ENCODE data around the gene HS1BP3. TPM values are rescaled to one million over a fixed set of nuclear protein-coding genes. Genes with fewer than 3 reads are reported as not detected.

Gene HS1BP3
- total and polyA plus RNA-seq, 2 experiments from 2014 or later: 10.5 to 10.6 TPM

DNA sequence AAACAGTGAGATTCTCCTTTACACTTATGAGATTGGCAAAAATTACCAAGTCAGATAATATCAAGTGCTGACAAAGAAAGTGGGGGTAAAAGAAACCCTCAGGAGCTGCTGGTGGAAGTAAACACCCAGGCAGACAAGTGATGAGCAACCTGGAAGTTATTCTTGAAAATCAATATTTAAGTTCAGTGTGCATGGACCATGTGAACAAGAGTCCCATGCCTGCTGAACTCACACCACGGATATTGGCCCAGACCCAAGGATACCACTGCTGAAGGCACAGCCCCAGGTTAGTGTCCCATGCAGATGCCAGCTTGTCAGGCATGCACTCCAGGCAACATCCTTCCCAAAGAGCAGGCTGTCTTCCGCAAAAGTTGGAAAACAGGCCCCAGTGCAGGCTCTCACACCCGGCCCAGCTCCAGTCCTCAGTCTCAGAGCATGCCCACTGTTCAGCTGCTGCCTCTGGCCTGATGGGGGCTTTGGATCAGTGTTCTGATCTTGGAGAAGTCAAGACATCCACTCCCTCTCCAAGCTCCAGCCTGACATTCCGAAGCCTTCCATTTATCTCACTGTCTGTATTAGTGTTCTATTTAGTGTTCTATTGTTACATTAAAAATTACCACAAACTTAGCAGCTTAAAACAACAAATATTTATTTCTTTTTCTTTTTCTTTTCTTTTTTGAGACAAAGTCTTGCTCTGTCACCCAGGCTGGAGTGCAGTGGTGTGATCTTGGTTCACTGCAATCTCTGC lies 70.0 kb downstream of the HS1BP3 start:
- peaks cover 42% of the 10 kb centered on the region for H3K4me1 ChIP-seq (ENCODE audit: insufficient read depth)
- no peak overlapping the region for H3K4me2 ChIP-seq (ENCODE audit: unreplicated experiment)
- no peak overlapping the region for H2AFZ ChIP-seq
- no peaks in the 10 kb centered on the region for H3K36me3 ChIP-seq (ENCODE audit: low read depth)
- no peaks in the 10 kb centered on the region for H3K9me2 ChIP-seq (ENCODE audit: insufficient read depth)
- no peak overlapping the region for H3K27ac ChIP-seq
- no peaks in the 10 kb centered on the region for H3K27me3 ChIP-seq (replicated peaks; ENCODE audit: insufficient read depth)
- DNase-seq: no peak
- peaks cover 34% of the 10 kb centered on the region for H3F3A ChIP-seq (ENCODE audit: insufficient read depth)
- 94 to 97% methylated on average over 4 of the region's 4 CpGs for WGBS, 2 experiments (ENCODE audit: low coverage in 1 of 2, low lambda C conversion rate in 2 of 2, missing lambda C conversion rate in 2 of 2)
- H3K9ac ChIP-seq: no peak overlapping the region
- TF ChIP-seq EZH2phosphoT487 (IDR thresholded peaks at IDR 0.05; ENCODE audit: insufficient read depth, low read depth) (no peak), EZH2 (IDR thresholded peaks at IDR 0.05; ENCODE audit: insufficient read depth, poor library complexity, severe bottlenecking) (no peak)
- in situ Hi-C loops (cut with MboI): no loop called here
- H3K4me3 ChIP-seq: no peak overlapping the region
- H3K9me3 ChIP-seq (ENCODE audit: low read depth): no peaks in the 10 kb centered on the region
- H3K79me2 ChIP-seq (ENCODE audit: insufficient read depth): no peaks in the 10 kb centered on the region
- H4K20me1 ChIP-seq (ENCODE audit: insufficient read depth): no peaks in the 10 kb centered on the region

- Histone ChIP-seq H4K20me1 (ENCODE audit: insufficient read depth) (no peaks in the 10 kb centered on the region), H3K9me2 (ENCODE audit: insufficient read depth) (no peaks in the 10 kb centered on the region), H3K79me2 (ENCODE audit: insufficient read depth) (no peaks in the 10 kb centered on the region), H3K4me2 (ENCODE audit: unreplicated experiment) (no peak overlapping the region), H3K9ac (no peak overlapping the region), H3F3A (ENCODE audit: insufficient read depth) (peaks cover 29% of the 10 kb centered on the region), H2AFZ (no peak overlapping the region), H3K36me3 (ENCODE audit: low read depth) (no peaks in the 10 kb centered on the region), H3K9me3 (ENCODE audit: low read depth) (no peaks in the 10 kb centered on the region), H3K27me3 (replicated peaks; ENCODE audit: insufficient read depth) (no peaks in the 10 kb centered on the region), H3K4me1 (ENCODE audit: insufficient read depth) (peaks cover 39% of the 10 kb centered on the region), H3K27ac (peak overlapping the region; percentile 34; the same call in 1 of the 2 replicates), H3K4me3 (no peak overlapping the region)
- TF ChIP-seq EZH2phosphoT487 (IDR thresholded peaks at IDR 0.05; ENCODE audit: insufficient read depth, low read depth) (no peak), EZH2 (IDR thresholded peaks at IDR 0.05; ENCODE audit: insufficient read depth, poor library complexity, severe bottlenecking) (no peak)
- DNase-seq: no peak
- 50 to 58% methylated on average over 1 of the region's 1 CpG for WGBS, 2 experiments (ENCODE audit: low coverage in 1 of 2, low lambda C conversion rate in 2 of 2, missing lambda C conversion rate in 2 of 2)
- in situ Hi-C loops (cut with MboI): no loop called here
Measured at GRCh38 chr2:20579866-20580265, 71.0 kb downstream of the HS1BP3 start.

GRCh38 chr2:20578895-20579825 lies 71.7 kb downstream of the HS1BP3 start:
- Histone ChIP-seq H3K9ac (peak overlapping the region; percentile 29), H3K9me2 (ENCODE audit: insufficient read depth) (no peaks in the 10 kb centered on the region), H3K9me3 (ENCODE audit: low read depth) (no peaks in the 10 kb centered on the region), H2AFZ (0 out of 2 replicates have a peak overlapping the region, but pooled peaks have one; percentile 28), H3K4me3 (no peak overlapping the region), H3K27ac (peak overlapping the region; percentile 52), H4K20me1 (ENCODE audit: insufficient read depth) (no peaks in the 10 kb centered on the region), H3K36me3 (ENCODE audit: low read depth) (no peaks in the 10 kb centered on the region), H3K27me3 (replicated peaks; ENCODE audit: insufficient read depth) (no peaks in the 10 kb centered on the region), H3K4me1 (ENCODE audit: insufficient read depth) (peaks cover 33% of the 10 kb centered on the region), H3K4me2 (ENCODE audit: unreplicated experiment) (peak overlapping the region; percentile 56), H3F3A (ENCODE audit: insufficient read depth) (peaks cover 31% of the 10 kb centered on the region), H3K79me2 (ENCODE audit: insufficient read depth) (no peaks in the 10 kb centered on the region)
- in situ Hi-C loops (cut with MboI): no loop called here
- TF ChIP-seq EZH2phosphoT487 (IDR thresholded peaks at IDR 0.05; ENCODE audit: insufficient read depth, low read depth) (no peak), EZH2 (IDR thresholded peaks at IDR 0.05; ENCODE audit: insufficient read depth, poor library complexity, severe bottlenecking) (no peak)
- WGBS, 2 experiments (ENCODE audit: low coverage in 1 of 2, low lambda C conversion rate in 2 of 2, missing lambda C conversion rate in 2 of 2): 23 to 25% methylated on average over 15 of the region's 15 CpGs
- DNase-seq: peak; percentile 98

DNA sequence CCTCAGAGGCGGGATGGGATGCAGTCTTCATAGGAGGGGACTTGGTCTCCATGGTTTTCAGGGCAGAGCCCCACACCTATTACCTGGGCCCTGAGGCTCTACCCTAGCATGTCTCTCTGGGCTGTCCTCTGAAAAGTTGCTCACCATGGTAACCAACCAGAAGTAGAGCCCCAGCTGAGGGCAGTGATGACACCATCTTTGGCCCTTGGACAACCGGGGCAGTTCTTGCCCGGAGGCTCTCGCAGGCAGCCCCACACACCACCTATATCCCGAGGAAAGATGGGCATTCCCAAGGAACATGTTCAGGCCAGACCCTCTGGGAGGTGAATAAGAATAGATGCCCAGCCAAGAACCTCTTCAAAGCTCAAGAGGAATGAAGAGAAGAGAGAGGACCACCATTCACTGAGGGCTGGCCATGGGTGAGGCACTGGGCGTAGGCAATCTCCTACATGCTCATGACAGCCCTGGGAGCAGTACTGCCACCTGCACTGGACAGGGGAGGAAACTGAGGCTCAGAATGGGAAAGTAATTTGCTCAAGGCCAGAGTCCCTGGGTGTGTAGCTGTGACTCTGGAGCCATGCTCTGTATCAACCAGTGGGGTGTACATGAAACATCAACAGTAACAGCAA lies 72.5 kb downstream of the HS1BP3 start:
- peaks cover 34% of the 10 kb centered on the region for H3K4me1 ChIP-seq (ENCODE audit: insufficient read depth)
- DNase-seq: no peak
- TF ChIP-seq EZH2 (IDR thresholded peaks at IDR 0.05; ENCODE audit: insufficient read depth, poor library complexity, severe bottlenecking): no peak
- TF ChIP-seq EZH2phosphoT487 (IDR thresholded peaks at IDR 0.05; ENCODE audit: insufficient read depth, low read depth): no peak
- no peaks in the 10 kb centered on the region for H3K79me2 ChIP-seq (ENCODE audit: insufficient read depth)
- in situ Hi-C loops (cut with MboI): no loop called here
- H3K9me2 ChIP-seq (ENCODE audit: insufficient read depth): no peaks in the 10 kb centered on the region
- H3F3A ChIP-seq (ENCODE audit: insufficient read depth): peaks cover 31% of the 10 kb centered on the region
- no peaks in the 10 kb centered on the region for H3K27me3 ChIP-seq (replicated peaks; ENCODE audit: insufficient read depth)
- no peaks in the 10 kb centered on the region for H4K20me1 ChIP-seq (ENCODE audit: insufficient read depth)
- H3K9me3 ChIP-seq (ENCODE audit: low read depth): no peaks in the 10 kb centered on the region
- no peak overlapping the region for H3K4me3 ChIP-seq
- 88 to 91% methylated on average over 6 of the region's 6 CpGs for WGBS, 2 experiments (ENCODE audit: low coverage in 1 of 2, low lambda C conversion rate in 2 of 2, missing lambda C conversion rate in 2 of 2)
- peak overlapping the region; percentile 56 for H3K4me2 ChIP-seq (ENCODE audit: unreplicated experiment)
- no peak overlapping the region for H2AFZ ChIP-seq
- peak overlapping the region; percentile 29; the same call in 1 of the 2 replicates for H3K9ac ChIP-seq
- H3K36me3 ChIP-seq (ENCODE audit: low read depth): no peaks in the 10 kb centered on the region
- H3K27ac ChIP-seq: peak overlapping the region; percentile 52

All from GM23248 (cell line).